HG02623 (cell line): ENCODE measurements around the gene PRDM16.

Experiments used
- ATAC-seq: cut with Tn5 transposase; IDR thresholded peaks from one replicate; pipeline ENCODE4 v1.9.1; 2021; ENCODE audit warnings: moderate library complexity; ENCODE audit not compliant: unreplicated experiment

PRDM16 gene

DNA sequence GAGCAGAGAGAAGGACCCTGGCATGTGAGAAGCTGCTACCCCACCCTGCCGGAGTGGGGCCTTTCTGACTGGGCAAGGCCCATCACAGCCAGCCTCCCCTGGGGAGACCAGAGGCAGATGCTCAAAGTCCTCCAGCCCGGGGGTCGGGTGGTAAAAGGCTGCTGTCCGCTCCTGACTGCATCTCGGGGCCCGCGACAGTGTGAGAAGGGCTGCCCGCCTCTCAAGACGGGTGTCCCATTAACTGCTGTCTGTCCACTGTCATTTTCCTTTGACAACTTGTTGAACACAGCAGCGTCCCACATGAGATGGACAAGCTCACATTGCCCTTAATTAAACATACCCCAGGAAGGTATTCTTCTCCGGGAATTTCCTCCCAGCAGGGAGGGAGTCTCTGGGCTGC lies 294.0 kb downstream of the PRDM16 start:
- ATAC-seq: no peak

GRCh38 chr1:3363756-3364155 lies 294.8 kb downstream of the PRDM16 start:
- ATAC-seq: no peak

GRCh38 chr1:3364551-3364950 lies 295.5 kb downstream of the PRDM16 start:
- ATAC-seq: no peak

DNA sequence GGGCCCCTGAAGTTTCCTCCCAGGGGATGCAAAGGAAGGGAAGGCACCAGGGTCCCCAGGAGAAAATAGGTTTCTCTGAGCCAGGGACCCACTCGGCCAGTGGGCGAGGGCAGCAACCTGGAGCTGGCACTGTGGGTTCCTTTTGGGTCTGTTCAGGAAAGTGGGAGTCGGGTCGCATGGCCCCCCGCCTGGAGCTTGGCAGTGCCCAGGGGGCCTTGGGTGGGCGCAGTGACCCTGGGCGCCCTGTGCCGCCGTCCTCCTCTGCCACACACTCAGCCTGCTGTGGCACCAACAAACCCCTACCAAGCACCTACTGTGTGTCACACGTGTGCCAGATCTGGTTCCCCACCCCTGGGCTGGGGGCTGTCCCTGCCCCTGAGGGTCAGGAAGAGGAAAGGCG lies 296.0 kb downstream of the PRDM16 start:
- no peak for ATAC-seq

- no peak for ATAC-seq
Observed at GRCh38 chr1:3365523-3366125, 296.6 kb downstream of the PRDM16 start.

DNA sequence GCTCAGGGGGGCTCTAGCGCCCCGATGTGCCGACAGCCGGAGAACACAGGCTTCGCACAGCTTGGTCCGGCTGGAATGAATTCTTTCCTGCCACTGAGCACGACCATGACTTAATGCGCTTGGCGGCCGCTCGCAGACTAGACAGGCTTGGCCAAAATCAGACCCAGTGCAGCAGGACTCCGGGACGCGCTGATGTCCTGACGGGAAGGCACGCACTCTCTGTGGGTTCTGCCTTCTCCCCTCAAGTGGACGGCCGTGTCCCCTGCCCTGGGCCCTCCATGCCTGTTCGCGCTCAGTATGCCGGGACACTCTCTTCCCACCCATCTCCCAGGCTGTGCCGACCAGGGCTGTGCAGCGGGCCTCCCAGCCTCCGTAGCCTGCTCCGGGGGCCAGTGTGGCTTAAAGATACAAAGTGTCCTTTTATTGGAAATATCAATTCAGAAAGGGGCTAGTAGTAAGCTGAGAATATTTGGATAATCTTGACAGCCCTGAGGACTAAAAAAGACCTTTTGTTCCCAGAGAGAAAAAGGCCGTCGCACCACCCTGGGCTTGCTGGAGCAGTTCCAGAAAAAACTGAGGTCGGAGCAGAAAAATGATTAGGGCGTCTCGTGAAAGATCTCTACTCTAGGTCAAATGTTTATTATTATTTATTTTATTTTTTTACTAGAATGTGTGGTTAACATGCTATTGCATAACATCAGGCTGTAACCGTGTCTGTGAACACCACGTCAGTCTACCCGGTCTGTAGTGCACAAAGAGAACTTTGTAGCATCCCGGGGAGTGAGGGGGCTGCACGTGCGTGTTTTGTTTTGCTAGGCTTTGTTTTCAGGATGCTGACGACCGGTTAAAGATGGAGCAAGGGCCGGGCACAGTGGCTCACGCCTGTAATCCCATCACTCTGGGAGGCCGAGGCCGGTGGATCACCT lies 297.4 kb downstream of the PRDM16 start:
- no peak for ATAC-seq

DNA sequence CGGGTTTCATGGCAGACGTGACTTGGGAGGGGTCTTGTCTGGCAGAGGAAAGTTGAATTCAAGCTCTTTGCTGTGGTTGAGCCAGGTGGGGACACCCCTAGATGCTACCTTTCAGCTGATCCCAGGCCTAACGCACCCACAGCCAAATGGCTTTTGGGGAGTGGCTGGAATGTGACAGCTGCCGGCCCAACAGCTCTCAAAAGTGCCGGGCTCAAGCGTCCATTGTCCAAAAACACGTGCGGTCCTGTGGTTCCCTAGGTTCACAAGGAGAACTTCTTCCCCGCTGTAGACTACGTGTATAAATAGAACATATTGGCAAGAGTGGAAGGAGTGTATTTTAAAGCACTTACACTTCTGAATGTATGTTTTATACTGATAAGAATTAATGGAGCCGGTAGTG lies 298.4 kb downstream of the PRDM16 start:
- no peak for ATAC-seq

- no peak for ATAC-seq
Observed at GRCh38 chr1:3368059-3368458, 299.1 kb downstream of the PRDM16 start.

DNA sequence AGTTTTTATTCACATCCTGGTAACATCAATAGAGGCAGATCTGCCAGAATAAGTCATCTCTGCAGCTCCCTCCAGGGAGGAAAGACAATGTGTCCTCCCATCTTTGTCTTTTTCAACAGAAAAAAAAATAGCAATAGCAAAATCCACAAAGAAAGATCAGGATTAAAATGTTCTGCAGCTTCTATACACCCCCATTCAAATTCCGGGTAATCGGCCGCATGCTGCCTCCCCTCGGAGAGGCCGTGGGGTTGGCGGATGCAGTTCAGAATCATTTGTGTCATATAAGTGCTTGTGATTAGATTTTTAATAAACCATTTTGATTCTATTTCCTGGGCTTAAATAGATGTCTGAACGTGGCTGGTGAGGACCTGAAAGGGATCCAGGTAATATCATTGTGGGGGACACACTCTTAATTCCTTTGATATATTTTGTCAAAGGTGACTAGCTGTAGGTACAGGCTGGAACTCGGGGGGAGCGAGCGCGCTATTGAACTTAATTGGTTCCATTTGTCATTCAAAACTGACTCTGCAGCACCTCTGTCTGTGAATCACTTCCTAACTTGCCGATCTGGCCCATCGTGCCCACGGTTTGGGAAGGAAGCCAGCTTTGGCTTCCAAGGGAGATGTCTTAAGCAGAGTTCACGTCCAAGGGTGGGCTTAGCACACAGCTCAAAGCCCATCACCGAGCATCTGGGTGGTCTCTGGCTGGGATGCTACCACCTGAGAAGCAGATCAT lies 299.9 kb downstream of the PRDM16 start:
- ATAC-seq: no peak

DNA sequence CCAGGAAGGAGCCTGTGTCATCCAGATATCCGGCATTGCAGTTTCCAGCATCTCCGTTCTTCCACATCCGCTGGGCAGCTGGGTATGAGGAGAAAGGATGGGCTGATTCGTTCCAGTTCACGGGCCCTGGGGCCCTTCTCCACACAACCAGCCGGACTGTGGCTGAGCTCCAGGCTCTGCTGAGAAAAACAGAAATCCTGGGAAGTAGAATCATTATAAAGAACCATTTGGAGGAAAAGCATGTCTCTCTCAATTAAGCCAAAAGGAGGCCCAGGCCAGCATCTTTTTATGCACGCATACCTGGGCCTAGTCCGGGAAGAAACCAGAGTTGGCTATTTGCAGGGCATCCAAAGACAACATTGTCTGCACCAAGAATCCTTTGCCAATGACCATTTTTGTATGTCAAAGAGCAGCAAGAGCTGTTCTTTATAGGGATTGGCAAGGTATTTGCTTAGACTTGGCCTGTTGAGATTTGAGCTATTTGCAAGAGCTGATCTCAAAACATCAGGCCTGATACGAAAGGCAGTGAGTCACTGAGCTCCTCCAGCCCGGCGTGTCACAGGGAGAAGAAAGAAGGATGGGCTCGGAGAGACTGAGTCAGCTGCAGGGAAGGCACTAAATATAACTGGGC lies 300.6 kb downstream of the PRDM16 start:
- no peak for ATAC-seq

DNA sequence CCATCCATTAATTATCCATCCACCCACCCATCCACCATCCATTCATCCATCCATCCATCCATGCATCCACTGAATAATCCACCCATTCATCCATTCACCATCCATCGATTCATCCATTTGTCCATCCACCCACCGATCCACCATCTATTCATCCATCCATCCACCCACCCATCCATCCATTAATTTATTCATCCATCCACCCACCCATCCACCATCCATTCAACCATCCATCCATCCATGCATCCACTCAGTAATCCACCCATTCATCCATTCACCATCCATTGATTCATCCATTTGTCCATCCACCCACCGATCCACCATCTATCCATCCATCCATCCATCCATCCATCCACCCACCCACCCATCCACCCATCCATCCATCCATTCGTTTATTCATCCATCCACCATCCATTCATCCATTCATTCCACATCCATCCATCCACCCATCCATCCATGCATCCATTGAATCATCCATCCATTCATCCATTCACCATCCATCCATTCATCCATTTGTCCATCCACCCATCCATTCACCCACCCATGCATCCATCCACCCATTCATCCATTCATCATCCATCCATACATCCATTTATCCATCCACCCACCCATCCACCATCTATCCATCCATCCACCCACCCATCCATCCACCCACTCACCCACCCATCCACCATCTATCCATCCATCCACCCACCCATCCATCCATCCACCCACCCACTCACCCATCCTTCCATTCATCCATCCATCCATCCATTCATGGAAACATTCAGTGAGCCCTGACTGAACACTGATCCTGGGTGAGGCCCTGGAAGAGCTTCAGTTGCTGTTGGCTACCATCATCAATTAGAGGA lies 302.1 kb downstream of the PRDM16 start:
- no peak for ATAC-seq

DNA sequence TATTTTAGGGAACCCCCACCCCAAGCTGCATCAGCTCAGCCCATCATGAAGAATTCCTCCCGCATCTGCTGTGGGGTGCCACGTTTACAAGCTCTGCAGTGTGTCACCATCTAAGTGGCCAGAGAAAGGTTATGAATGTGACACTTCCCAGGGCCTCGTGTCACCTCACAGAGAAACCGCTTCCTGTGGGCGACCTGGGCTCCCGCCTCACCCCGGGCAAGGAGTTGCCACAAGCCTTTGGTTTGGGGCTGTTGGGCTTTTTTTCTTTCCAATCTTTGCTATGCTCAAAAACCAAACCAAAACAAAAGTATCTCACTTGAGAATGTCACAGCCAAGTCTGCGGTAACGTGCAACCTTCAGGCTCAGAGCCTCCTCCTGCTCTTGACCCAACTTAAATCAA lies 303.3 kb downstream of the PRDM16 start:
- ATAC-seq: no peak

DNA sequence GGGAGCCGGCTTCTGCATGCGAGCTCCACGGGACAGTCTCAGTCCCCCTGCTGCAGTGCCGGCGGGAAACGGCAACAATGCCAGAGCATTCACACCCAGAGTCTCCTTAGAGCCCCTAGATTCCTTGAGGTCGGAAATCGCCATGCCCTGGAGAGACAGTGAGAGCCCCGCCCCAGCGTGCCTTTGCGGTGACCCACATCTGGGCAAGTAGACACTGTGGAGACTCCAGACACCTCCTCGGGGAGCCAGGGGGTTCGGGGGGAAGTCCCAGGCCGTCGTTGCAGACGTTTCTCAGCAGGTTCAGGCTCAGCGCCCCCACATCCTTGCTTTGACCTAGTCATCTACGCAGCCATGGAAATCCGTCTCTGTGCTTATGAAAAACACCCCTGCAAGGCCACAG lies 304.2 kb downstream of the PRDM16 start:
- no peak for ATAC-seq

- ATAC-seq: no peak
Observed at GRCh38 chr1:3373700-3374405, 304.9 kb downstream of the PRDM16 start.

GRCh38 chr1:3375245-3375644 lies 306.2 kb downstream of the PRDM16 start:
- ATAC-seq: no peak

- ATAC-seq: no peak
Observed at GRCh38 chr1:3377166-3377565, 308.2 kb downstream of the PRDM16 start.

- ATAC-seq: no peak
Observed at GRCh38 chr1:3377604-3378279, 308.7 kb downstream of the PRDM16 start.

- ATAC-seq: no peak
Observed at GRCh38 chr1:3378411-3379208, 309.6 kb downstream of the PRDM16 start.
